T-helper 1 cell (primary cell): ENCODE measurements around the gene CARF.
"Not testable (repeated sequence)": the region's sequence is repeated elsewhere in the genome, so short reads cannot be mapped to it uniquely, and the experiment has no call there.

Source experiments
- DNase-seq, 5 donors: peaks; one replicate each; pipeline ENCODE4 v3.0.0-alpha.2; 2012 to 2020
- total RNA-seq, 4 donors: gene quantifications; one replicate each; lab custom pipeline; 2026; lab: John Stamatoyannopoulos, UW

Gene CARF
- 18.0 to 36.9 (median 29.0) reads per million in 4 donors for total RNA-seq

- DNase-seq: peak; percentile 79 to 94 (median 86)
Measured at GRCh38 chr2:202911512-202912341, at the start of gene CARF, which contains the start of gene WDR12. Gene CARF, plus strand, starts transcription at chr2:202912275. Its CDS starts 29,628 bp downstream, at chr2:202941903. Gene WDR12, minus strand, starts transcription at chr2:202911673. Its CDS starts 197 bp downstream, at chr2:202911476.

- DNase-seq: peak; percentile 15 to 57 (median 27)
Measured at GRCh38 chr2:202870431-202871299, 41.4 kb upstream of the CARF start.

GRCh38 chr2:202871300-202872141, 40.6 kb upstream of the CARF start, which contains the start of gene ICA1L:
Gene ICA1L, minus strand, starts transcription at chr2:202871766. Its CDS starts 42,757 bp downstream, at chr2:202829009.
- peak in 4 of 5 donors; percentile 25 to 59 (median 32) for DNase-seq

GRCh38 chr2:202877699-202878098, 34.4 kb upstream of the CARF start:
- DNase-seq: no peak

- DNase-seq: no peak
Measured at GRCh38 chr2:202881570-202881969, 30.5 kb upstream of the CARF start.

- DNase-seq: no peak
Measured at GRCh38 chr2:202883987-202884675, 27.9 kb upstream of the CARF start.

- DNase-seq: no peak
Measured at GRCh38 chr2:202885190-202885589, 26.9 kb upstream of the CARF start.

- DNase-seq: not testable (repeated sequence)
Measured at GRCh38 chr2:202905507-202905906, 6.6 kb upstream of the CARF start.

GRCh38 chr2:202908186-202908585, 3.9 kb upstream of the CARF start:
- DNase-seq: no peak

GRCh38 chr2:202909394-202910192, 2.5 kb upstream of the CARF start:
- no peak for DNase-seq

- DNase-seq: not testable (repeated sequence)
Measured at GRCh38 chr2:202910250-202910649, 1.8 kb upstream of the CARF start.

GRCh38 chr2:202910698-202911097, 1.4 kb upstream of the CARF start:
- no peak for DNase-seq

GRCh38 chr2:202911203-202911511, 918 bp upstream of the CARF start:
- no peak for DNase-seq

- peak in 2 of 5 donors; percentile 2 to 28 for DNase-seq
Measured at GRCh38 chr2:202912342-202913201, 497 bp downstream of the CARF start.

GRCh38 chr2:202918860-202919259, 6.8 kb downstream of the CARF start:
- no peak for DNase-seq

- no peak for DNase-seq
Measured at GRCh38 chr2:202932425-202933138, 20.5 kb downstream of the CARF start.

- DNase-seq: no peak
Measured at GRCh38 chr2:202933139-202933510, 21.1 kb downstream of the CARF start.

GRCh38 chr2:202933958-202934357, 21.9 kb downstream of the CARF start:
- no peak for DNase-seq

- no peak for DNase-seq
Measured at GRCh38 chr2:202934456-202934855, 22.4 kb downstream of the CARF start.
